NB4 (cell line): ENCODE data around the gene NIPAL4.

Experiments used
- DNase-seq: peaks from one replicate; pipeline ENCODE4 v3.0.0; 2010; ENCODE audit warnings: low read depth
- H3K4me3 ChIP-seq: one replicate; pipeline ENCODE4 v1.5.1; 2011; ENCODE audit warnings: mild to moderate bottlenecking, low read depth, low read length, moderate library complexity
- MYC ChIP-seq: IDR thresholded peaks from 2 replicates; pipeline ENCODE4 v1.6.1; 2011; ENCODE audit warnings: low read depth, low read length
- POLR2A ChIP-seq: IDR thresholded peaks from 2 replicates; pipeline ENCODE4 v1.6.1; 2011; ENCODE audit warnings: mild to moderate bottlenecking; ENCODE audit not compliant: insufficient read length; ENCODE audit errors: extremely low read depth
- TF ChIP-seq, protein P1 (sequence below): IDR thresholded peaks from one replicate; pipeline ENCODE4 v1.5.1; 2012; ENCODE audit warnings: low read depth, low read length
- TF ChIP-seq, protein P2 (sequence below): IDR thresholded peaks from 2 replicates; pipeline ENCODE4 v1.6.1; 2011; ENCODE audit warnings: low read depth, low read length

The NIPAL4 gene

DNA sequence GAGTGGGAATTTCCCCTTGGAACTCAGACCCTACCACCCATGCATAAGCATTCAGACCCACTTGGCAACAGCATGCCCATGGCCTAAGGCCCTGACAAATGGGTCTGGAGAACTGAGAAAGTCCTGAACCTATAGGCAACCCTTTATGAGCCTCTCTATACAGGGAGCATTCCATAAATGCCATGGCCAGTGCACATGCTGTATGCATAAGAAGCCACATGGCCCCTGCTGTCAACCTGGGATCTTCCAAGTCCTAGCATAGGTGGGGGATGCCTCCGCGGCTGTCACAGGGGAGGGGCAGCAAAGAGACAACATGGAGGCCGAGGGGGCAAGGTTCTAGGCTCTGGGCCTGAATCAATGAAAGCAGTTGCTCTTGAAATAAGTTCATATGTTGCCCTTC, 8.2 kb upstream of the NIPAL4 start:
- no peak overlapping the region for H3K4me3 ChIP-seq
- TF ChIP-seq, protein P1, sequence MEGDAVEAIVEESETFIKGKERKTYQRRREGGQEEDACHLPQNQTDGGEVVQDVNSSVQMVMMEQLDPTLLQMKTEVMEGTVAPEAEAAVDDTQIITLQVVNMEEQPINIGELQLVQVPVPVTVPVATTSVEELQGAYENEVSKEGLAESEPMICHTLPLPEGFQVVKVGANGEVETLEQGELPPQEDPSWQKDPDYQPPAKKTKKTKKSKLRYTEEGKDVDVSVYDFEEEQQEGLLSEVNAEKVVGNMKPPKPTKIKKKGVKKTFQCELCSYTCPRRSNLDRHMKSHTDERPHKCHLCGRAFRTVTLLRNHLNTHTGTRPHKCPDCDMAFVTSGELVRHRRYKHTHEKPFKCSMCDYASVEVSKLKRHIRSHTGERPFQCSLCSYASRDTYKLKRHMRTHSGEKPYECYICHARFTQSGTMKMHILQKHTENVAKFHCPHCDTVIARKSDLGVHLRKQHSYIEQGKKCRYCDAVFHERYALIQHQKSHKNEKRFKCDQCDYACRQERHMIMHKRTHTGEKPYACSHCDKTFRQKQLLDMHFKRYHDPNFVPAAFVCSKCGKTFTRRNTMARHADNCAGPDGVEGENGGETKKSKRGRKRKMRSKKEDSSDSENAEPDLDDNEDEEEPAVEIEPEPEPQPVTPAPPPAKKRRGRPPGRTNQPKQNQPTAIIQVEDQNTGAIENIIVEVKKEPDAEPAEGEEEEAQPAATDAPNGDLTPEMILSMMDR: no peak
- TF ChIP-seq, protein P2, sequence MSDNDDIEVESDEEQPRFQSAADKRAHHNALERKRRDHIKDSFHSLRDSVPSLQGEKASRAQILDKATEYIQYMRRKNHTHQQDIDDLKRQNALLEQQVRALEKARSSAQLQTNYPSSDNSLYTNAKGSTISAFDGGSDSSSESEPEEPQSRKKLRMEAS: no peak
- TF ChIP-seq POLR2A: no peak
- TF ChIP-seq MYC: no peak
- DNase-seq: no peak

DNA sequence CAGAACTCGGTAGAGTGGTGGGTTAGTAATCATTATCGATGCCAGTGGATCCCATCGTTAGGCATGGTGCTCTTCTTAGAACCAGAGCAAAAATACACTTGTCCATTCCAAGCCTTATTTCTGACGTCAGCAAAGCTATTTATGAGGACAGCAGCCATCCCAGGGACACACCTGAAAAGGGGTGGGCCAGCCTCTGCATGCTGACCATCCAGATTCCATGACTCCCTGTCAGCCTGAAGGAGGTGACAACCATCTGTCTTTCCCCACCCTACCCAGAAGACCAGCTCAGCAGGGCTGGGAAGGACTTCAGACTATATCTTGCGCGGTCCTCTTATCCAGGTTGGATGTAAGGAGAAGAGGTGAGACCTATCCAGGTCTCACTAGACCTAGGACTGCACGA, 5.7 kb upstream of the NIPAL4 start:
- no peak for DNase-seq
- no peak overlapping the region for H3K4me3 ChIP-seq
- TF ChIP-seq, protein P1: no peak
- TF ChIP-seq MYC (no peak), POLR2A (no peak)
- TF ChIP-seq, protein P2: no peak

DNA sequence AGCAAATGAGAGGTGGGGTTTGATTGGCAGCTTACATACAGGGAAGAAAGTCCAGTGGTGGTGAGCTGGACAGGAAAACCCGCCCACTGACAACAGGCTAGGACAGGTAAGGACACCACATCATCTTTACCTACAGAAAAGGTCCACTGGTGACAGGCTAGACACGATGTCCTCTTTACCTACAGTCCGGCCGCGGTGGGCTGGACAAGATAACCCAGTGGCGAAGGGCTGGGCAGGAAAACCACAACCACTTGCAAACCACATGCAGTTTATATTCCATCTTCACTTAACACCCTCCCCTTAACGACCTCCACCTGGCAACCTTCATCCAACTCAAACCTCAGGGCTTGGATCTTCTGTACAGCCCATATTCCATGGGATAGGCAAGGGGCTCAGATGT, 5.0 kb upstream of the NIPAL4 start:
- TF ChIP-seq POLR2A: no peak
- TF ChIP-seq, protein P1: no peak
- TF ChIP-seq MYC: no peak
- TF ChIP-seq, protein P2: no peak

DNA sequence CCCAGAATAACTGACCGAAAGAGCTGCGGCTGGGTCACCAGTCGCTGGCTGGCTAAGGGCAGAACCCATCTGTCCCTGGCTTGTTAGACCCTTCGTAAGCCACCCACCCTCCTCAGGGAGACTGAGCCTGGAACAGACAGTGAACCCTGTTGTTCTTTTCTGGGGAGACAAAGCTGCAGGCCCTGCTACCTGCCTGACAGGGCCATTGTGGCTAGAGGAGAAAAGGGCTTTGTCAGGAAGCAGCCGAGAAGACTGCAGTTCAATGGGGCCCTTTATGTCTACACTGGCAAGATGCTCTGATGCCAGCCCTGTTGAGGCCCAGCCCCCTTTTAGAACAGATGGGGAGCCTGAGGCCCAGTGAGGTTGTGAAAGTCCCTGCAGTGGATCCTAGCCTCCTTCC, 3.7 kb upstream of the NIPAL4 start:
- no peak overlapping the region for H3K4me3 ChIP-seq
- DNase-seq: no peak
- no peak for TF ChIP-seq POLR2A

More for the DNA sequence above, 5.0 kb upstream of the NIPAL4 start:
- no peak for DNase-seq
- no peak overlapping the region for H3K4me3 ChIP-seq

DNA sequence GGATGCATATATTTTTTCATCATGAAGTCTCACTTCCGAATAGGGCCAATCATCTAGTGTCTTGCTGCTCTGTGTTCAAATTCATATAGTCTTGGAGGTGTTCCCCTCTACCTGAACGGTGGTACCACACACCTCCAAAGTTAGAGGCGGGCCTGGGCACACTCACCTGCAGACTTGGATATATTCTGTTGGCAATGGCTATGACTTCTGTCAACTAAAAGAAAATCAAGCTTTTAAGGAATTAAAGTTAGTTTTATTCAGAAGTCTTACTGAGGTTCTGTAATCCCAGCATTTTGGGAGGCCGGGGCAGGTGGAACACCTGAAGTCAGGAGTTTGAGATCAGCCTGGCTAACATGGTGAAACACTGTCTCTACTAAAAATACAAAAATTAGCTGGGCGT, 2.6 kb upstream of the NIPAL4 start:
- TF ChIP-seq, protein P1: no peak
- TF ChIP-seq MYC (no peak), POLR2A (no peak)
- TF ChIP-seq, protein P2: no peak
- no peak overlapping the region for H3K4me3 ChIP-seq
- no peak for DNase-seq

DNA sequence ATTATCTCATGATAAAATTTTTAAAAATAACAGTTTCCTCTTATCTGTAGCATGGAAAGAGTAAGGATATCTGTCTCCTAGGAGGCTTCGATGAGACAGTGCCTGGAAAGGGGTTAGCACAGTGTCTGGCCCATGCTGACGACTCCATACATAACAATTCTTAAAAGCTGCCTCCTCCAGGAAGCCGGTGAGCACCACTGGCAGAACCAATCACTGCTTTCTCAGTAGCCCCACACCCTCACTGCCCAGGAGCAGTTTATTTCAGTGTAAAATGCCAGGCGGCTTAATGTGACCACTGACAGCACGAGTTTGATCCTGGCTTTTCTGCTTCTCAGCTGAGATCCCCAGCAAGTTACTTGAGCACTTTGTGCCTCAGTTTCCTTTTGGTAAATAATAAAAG, 1.2 kb upstream of the NIPAL4 start:
- TF ChIP-seq, protein P1: no peak
- TF ChIP-seq MYC (no peak), POLR2A (no peak)
- no peak for DNase-seq
- no peak overlapping the region for H3K4me3 ChIP-seq
